ENCODE measurements around the gene APLN.
A peak's percentile ranks its signal among the peaks of the same experiment; 100 is the strongest.

APLN gene

DNA sequence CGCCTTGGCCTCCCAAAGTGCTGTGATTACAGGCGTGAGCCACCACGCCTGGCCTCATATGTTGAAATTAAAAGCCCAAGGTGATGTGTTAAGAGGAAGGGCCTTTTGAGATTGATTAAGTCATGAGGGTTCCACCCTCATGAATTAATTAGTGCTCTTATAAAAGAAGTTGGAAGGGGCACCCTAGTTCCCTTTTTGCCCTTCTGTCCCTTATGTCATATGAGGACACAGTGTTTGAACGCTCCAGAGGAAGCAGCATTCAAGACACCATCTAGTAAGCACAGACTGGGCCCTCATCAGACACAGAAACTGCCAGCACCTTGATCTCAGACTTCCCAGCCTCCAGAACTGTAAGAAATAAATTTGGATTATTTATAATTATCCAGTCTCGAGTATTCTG is 5.1 kb upstream of the APLN start:
- DNase-seq (ENCODE audit: low spot score) = no peak

DNA sequence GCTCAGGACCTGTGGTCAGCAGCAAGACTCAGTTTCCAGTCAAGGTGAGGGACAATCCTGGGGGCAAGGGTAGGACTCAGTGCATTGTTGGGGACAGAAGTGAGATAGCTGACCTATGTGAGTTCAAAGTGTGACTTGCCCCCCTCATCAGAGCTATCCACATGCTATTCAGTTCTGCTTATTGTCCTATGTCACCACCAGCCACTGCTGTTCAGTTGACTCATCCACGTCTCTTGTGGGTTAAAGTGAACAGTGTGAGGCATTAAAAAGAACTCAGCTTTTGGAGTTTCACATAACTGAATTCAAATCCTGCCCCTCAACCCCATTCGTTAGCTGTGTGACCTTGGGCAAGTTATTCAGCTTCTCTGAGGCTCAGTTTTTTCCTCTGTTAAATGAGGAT is 4.4 kb upstream of the APLN start:
- no peak for DNase-seq (ENCODE audit: low spot score)

DNA sequence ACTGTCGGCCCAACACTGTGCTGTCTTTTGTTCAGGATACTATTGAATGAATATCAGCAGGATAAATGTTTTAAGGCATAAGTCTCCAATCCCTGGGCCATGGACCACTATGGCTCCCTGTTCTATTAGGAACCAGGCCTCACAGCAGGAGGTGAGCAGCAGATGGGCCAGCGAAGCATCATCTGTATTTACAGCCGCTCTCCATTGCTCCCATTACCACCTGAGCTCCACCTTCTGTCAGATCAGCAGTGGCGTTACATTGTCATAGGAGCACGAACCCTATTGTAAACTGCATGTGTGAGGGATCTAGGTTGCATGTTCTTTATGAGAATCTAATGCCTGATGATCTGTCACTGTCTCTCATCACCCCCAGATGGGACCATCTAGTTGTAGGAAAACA is 3.7 kb upstream of the APLN start:
- DNase-seq (ENCODE audit: low spot score) = no peak

DNA sequence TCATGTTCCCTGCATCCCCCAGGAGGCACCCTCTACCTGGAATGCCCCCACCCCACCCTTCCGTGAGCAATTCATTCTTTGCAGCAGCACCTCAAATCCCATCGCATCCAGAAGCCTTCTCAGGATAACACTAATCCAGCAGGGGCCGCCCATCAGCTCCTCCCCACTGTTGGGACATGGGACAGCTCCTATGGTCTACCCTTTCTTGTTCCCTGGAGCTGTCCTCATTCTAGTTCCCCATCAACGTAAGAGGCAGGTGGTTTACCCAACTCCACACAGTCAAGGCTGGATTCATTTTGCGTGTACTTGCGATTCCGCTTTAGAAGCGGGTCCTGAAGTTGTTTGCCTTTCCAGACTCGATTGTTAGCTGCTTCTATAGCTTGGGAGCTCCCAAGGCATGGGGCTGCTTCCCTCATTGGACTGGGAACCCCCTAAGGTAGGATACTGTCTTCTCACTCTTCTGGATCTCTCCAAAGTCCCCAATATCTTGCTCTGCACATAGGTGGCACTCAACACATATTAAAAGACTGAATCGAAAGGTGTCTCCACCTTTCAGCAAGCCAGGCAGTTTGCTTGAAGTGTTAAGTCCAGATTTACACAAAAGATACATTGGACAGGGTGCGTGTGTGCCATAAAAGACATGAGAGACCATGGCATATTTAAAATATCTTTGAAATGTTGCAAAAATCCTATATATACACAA is 942 bp upstream of the APLN start:
- no peak for DNase-seq (ENCODE audit: low spot score)

DNA sequence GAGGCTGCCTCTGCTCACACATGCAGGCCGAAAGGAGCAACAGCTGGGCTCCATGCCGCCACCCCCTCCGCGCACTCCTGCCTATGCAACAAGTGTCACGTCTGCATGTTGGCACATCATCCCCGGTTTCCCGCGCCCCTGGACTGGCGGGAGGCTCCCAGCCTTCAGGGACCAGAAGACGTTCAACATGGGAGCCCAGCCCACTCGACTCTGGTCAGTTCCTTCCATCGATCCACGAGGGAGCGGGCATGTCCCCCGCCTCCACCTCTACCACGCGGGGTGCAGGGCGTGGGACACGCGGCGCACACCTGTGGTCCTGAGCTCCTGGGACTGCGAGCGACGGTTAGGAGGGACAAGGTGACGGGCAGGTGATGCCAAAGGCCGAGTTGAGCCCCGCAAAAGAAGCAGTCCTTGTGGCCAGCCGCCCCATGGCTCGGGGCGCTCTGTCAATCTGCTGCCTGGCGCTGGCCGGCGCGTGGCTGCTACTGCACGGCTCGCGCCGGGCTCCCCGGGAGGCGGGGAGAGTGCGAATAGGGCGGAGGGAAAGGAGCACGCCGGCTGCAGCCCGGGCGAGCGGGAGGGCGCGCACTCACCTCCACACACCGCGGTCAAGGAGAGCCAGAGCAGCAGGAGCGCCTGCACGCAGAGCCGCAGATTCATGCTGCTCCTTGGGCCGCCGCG is 645 bp downstream of the APLN start:
- peak; percentile 41 for DNase-seq (ENCODE audit: low spot score)

DNA sequence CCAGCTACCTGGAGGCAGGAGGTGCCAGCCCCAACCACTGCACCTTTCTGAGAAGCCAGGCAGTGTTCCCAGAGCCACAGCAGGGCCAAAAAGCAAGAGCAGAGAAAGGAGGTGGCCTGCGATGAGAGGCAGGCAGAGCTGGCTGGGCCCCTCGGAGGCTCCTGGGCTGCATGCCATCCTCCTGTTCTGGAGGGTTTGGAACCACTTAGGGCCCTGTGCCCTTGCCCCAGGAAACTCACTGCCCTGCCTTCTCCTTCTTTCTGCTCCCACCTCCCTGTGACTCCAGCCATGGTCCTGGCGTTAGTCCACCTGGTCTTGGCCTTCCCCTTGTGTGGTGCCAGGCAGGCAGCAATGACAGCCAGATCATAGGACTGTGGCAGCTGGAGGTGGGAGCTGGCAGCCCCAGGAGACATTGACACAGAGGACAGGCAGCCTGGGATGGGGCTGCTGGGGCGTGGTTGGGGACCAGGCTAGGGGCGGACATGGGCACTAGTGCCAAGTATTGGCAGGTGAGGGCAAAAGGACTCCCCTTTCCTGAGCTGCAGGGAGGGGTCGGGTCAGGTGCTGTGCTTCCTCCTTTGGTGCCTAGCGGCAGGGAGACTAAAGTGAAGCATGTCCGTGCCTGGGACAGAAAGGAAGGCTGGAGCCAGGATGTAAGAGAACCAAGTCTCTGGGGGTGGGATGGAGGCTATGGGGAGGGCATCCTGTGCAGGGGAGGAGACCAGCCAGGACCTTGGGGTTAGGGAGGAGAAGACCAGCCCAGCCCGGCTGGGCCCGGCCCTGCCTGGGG is 1.4 kb downstream of the APLN start:
- DNase-seq (ENCODE audit: low spot score) = no peak

DNA sequence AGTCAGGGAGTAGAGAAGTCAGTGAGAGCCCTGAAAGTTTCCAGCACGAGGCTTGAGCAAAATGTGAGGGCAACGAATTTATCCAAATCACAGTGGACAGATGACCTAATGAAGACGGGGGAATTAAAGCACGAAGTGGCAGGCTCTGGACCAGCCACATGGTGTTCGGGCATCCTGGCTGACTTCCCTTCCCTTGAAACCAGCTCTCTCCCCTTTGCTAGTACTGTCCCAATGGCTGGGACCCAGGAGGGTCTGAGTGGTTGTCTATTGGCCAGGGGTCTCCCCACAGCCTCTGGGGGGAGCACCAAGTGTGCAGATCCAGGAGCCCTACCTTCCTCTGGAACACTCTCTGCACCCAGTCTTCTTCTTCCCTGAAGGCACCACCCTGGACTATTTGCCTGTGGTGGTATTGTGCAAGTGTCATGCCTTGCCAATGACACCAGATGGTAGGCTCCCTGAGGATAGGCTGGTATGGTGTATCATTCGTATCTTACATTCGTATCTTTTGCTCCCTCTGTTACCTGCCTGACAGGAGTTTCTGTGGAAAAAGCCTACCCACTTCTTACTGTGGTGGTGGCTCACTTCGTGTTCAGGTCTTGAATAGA is 2.1 kb downstream of the APLN start:
- no peak for DNase-seq (ENCODE audit: low spot score)

DNA sequence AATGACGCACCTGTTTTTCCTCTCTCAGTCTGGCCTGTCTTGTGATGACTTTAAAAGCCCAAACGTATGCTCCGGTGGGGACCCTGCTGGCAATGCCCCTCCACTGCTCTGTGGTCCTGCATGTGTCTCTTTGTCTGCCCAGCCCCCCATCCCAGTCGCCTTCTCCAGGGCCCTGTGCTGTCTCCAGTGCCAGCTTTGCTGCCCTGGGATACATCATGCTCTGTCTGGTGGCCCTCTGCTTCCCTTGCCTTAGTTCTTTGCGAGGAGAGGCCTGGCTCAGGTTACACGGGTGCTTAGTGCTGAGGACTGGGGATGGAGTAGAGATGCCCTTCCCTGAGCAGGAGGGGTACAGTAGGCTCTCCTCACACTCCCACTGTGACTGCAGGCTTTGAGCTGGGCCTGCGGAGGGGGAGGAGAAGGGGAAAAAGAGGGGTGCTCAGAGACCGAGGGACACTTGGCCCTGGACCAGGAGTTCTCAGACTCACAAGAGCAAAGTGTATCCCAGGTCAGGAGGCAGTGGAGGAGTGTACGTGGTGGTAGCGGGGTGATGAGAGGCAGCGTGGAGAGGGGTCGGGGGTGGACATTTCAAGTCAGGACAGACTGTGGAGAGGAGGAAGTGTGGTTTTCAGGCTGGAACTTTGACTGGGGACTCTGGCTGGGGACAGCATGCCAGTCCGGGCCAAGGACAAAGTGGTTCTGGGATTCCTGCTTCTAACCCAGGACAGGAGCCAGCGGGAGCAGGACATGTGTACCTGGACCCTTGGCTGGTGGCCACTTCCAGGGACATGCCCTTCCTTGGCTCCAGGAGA is 2.8 kb downstream of the APLN start:
- no peak for DNase-seq (ENCODE audit: low spot score)

DNA sequence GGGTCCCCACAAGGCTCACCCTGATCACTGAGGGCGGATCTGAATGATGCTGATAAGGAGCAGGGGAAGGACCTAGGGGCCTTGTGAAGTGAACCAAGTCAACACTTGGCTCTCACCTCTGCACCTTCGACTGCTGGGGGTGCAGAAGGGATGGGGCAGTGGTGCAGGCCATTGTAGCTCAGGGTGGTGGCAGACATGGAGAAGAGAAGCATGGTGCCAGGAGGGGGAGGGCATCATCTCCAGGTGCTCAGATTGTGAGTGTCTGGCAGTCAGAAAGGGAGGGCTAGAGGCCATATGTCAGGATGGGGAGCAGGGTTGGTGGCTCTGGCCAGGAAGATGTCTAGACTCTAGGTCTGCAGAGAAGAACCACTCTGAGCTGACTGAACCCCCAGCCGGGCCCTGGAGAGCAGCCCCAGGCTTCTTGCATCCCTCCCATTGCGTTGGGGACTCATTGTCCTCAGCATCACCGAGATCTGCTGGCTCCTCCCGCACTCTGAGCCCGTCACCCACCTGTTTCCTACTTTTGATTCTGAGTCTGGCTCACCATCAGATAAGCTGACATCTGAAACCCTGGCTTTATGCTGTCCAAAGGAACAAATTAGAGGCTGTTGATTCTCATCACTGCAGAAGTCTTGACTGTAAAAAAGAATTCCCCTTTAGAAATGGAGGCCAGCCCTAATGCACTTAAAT is 3.8 kb downstream of the APLN start:
- DNase-seq (ENCODE audit: low spot score) = no peak

DNA sequence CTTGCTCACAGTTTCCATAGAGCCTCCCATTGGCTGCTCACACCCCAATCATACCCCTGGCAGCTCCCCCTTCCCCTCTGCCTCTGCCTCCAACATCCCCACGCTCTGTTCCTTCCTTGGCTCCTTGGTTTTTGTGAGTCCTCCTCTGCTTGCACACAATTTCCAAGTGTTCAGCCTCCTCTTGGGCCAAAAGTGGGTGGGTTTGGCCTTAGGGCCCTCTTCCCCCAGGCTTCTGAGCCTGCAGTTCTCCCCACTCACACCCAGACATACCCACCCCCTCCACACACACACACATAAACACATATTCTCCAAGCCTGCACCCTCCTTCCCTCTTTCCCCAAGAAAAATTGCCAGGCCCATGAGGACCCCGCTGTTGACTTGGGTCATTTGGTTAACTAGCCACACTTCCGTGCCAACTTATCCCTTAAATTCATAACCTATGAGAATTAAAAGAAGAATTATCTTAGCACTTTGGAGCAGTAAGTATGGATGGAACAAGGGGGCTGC is 4.5 kb downstream of the APLN start:
- no peak for DNase-seq (ENCODE audit: low spot score)

DNA sequence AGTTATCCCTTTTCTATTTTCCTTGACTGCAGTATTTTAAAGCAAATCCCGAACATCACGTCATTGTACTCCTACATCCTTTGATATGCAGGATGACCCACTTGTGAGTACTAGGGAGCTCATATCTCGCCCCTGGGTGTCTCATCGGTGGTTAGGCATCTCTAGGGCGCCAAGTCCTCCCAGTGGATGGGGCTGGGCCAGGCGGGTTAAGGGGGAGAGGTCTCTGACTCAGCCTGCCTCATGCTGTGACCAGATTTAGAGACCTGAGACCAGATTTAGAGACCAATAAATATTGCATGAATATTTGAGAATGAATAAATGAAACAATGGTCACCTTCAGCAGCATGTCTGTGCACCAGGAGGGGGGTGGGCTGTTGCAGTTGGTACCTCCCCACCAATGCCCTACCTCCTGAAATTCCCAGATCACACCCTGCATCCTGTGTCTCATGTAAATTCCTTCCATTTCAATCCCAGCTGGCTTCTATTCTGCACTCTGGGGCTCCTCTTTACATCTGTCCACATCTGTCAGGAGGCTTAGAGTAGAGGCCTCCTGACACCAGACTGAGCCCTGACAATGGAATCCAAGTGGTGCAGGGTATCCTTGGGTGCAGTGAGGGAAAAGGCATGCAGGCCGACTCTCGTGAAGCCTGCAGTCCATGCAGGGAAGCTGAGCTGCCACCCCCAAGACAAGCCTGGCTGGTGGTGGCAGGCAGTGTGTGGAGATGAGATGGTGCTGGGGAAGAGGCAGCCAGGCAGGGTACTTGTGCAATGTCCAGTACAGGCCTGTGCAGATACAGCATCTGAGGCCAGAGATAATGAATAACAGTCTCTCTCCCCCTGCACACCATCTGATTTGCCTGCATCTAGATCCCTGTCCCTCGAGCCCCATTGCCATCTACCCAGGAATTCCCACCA is 5.2 kb downstream of the APLN start:
- DNase-seq (ENCODE audit: low spot score) = peak; percentile 28

DNA sequence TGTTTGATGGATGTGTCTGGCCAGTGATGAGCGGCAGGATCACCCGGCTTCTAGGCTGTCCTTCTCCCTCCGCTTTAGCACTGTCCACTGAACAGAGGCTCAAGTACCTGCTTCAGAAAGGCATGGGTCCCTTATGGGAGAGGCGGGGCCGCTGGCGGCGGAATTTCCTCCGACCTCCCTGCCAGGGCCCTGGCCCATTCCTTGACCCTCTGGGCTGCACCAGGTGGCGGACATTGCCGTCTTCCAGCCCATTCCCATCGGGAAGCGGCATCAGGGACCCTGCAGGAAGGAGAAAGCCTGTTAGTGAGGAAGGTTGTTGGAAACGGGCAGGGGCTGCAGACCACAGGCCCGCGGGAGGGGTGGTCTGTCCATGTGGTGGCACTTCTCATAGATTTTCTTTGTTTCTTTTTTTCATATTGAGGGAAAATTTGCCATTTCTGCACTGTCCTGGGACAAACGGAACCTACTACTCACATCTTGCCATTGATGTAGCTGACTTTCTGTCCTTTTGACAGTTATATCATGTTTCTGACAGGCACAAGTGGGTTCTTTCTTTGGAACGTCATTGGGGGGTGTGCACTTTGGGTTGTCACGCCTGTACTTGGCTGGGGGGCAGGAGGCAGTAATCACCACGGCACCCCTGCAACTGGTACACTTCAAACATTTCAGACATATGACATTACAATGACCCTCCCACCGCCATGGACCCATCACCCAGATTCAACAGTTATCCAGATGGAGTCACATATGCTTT is 6.1 kb downstream of the APLN start:
- DNase-seq (ENCODE audit: low spot score) = no peak

DNA sequence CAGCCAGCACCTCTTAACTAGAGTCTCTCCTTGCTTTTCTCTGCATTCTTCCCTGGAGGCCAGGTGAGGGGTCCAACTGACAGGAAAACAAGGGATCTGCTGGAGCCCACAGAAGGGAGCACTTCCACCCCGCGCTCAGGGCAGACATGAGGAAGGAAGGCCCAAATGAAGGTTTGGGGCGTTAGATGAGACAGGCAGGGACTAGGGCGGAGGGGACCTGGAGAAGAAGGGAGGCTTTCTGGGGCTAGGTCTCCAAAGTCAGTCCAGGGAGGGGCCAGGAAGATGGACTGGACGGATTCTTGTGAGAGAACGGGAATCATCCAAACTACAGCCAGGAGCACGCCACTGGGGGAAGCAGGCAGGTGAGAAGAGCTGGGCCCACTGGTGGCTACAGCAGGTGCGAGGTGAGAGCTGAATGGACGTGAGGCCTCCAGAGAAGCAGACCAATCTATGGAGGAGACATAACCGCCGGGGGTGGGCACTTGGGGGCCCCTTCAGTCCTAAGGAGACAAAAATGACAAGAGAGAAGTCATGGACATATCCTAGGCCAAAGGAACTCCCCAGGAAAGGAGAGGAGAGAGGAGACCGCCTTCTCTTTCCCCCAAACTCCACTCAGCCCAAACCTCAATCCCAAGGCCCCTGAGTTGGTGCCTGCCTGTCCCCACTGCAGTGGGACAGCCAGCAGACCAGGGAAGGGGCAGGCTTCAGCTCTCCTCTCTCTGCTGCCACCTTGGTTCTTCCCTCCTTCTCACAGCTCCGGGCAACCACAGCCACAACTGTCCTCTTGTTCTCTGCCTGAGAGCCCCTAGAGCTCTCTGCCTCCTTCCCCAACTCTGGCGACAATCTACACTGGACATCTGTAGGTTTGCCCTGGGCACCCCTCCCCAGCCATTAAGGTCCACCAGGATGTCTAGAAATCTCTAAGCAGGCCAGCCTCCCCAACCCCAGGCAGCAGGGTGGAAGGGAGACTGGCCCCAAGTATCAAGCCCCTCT is 7.0 kb downstream of the APLN start:
- DNase-seq (ENCODE audit: low spot score) = no peak

DNA sequence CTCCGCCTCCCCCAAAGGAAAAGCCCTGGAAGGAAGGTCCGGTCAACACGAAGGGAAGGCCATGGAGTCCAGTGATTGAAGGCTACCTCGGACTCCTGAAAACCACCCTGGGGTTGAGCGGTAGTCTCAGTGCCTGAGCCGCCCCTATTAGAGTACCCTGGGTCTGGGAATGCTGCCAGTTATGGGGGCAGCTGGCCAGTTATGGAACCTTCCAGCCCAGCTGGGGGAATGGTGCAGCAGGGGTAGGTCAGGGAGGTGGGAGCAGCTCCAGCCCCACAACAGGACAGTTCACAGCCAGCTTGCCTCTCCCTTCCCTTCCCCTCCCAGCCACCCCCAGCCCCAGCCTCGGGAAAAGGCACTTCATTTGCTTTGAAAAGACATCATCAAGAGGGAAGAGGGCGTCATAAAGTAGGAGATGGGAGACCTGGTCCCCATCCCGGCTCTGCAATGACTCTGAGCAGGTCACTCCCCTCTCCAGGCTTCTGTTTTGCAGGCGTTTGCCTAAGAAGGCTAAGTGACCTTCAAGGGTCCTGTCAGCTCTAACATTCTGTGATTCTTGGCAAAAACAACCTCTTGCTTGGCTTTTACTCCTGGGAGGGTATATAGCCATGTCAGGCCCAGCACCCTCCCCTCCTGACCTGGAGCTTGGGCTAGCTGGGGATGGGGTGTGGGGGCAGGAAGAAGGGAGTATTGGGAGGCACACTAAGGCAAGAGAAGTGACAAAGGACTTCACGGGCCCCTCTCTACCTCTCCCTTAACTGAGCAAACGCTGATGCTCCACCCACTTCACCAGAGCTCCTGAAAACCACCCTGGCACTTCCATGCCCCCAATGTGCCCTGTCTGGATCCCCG is 8.0 kb downstream of the APLN start:
- no peak for DNase-seq (ENCODE audit: low spot score)

DNA sequence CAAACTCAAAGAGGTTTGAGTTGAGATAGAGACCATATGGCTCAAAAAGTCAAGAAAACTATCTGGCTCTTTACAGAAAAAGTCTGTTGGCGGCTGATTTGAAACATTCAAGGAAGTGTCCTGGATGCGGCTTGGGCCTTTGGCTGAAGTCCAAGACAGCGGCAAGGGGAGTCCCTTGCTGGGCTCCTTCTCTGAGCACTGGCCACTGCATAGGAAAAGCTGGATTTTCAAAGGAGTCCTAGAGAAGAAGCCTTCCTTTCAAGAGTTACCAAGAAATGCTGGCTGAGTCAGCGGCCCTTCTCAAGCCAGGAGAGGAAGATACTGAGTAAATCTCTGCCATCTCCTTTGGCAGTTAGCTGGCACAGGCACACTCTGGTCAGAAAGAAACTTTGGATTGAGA is 12.1 kb downstream of the APLN start:
- no peak for DNase-seq (ENCODE audit: low spot score)

DNA sequence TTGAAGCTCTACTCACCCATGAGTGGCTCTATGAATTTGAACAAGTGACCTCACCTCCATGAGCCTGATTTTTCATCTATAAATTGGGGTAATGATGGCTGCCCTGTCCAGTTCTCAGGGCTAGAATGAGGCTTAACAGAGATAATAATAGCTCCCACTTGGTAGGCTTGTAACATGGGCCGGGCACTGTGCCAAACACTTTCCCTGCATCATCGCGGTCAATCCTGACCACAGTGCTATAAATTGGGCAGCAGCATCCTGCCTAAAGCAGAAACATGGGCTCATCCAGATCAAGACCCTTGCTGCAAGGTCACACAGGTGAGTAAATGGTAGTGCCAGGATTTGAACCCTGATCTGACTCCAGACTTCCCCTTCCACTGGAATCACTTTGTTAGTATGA is 12.8 kb downstream of the APLN start:
- DNase-seq (ENCODE audit: low spot score) = no peak

DNA sequence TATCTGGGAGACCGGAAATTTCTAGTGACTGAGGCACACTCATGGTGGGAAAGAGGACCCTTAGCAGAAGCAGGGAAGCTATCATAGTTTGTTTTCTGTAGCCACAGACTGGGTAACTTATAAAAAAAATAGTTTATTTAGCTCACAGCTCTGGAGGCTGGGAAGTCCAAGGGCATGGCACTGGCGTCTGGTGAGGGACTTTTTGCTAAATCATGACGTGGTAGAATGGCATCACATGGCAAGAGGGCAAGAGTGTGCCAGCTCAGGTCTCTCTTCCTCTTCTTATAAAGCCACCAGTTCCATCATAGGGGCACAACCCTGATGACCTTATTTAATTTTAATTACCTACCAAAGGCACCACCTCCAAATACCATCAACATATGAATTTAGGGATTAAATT is 13.3 kb downstream of the APLN start:
- no peak for DNase-seq (ENCODE audit: low spot score)
